Stimulated activated naive B cell treated with anti-CD40 and anti-IgM and Interleukin-4, amounts not matched to agents 10 μg/mL and 1 μg/mL and 100 μg/mL, for 72 hours (primary cell): ENCODE results near the gene SRRD.

ENCODE experiments used
- ATAC-seq, 2 donors: fragments of 150-1000 bp; cut with Tn5 transposase; replicated peaks; 2 replicates each; pipeline ENCODE4 v1.10.0; 2021; ENCODE audit warnings: moderate library complexity in 1 of 2
- DNase-seq: peaks from one replicate; pipeline ENCODE4 v3.0.0; 2021
- H3K27ac Mint-ChIP-seq: one replicate; pipeline ENCODE4 v1.8.0; 2022; ENCODE audit warnings: mild to moderate bottlenecking, mixed read lengths
- H3K27me3 Mint-ChIP-seq, 2 donors: one replicate each; pipeline ENCODE4 v1.8.0; 2022; ENCODE audit warnings: mixed read lengths in 2 of 2
- H3K36me3 Mint-ChIP-seq, 2 donors: one replicate each; pipeline ENCODE4 v1.8.0; 2022; ENCODE audit warnings: mixed read lengths in 2 of 2, mild to moderate bottlenecking in 1 of 2
- H3K4me1 Mint-ChIP-seq, 2 donors: one replicate each; pipeline ENCODE4 v1.8.0; 2022; ENCODE audit warnings: mixed read lengths in 2 of 2, mild to moderate bottlenecking in 1 of 2
- H3K4me3 Mint-ChIP-seq, 2 donors: one replicate each; pipeline ENCODE4 v1.8.0; 2022; ENCODE audit warnings: mild to moderate bottlenecking in 2 of 2, mixed read lengths in 2 of 2, moderate library complexity in 1 of 2
- H3K9me3 Mint-ChIP-seq, 2 donors: one replicate each; pipeline ENCODE4 v1.8.0; 2022; ENCODE audit warnings: mixed read lengths in 2 of 2, mild to moderate bottlenecking in 1 of 2

SRRD gene

DNA sequence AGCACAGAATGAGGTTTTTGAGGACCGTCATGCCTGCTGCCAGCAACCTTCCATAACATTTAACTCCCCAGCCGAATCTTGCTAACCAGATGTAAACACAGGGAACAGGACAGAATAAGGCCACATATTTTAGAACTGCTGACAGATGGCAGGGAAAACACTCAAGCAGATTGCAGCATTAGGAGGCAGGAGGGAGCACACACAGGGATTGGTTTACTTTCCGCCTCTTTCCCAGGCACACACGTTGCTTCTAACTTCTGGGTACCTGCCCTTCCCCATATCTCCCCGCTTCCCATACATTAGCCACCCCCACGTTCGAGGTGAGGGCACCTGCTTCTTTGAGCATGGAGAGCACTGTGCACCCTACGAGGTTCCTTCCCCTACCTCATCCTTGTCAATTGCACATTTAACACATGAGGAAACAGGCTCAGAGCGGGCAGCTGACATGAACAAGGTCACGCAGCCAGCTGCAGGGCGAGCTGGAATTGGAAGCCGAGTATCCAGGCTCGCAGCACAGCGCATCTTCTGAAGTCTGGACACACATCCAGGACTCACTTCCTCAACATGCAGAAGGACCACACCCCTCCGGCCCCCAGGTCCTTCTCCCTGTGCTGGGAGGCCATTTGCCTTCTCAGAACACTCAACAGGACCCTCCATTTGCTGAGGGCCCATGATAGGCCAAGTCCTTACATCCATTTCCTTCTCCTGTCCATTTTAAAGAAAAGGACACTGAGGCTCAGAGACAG, 35.9 kb upstream of the SRRD start:
- Mint-ChIP-seq H3K27me3 (no peaks in the 10 kb centered on the region), H3K27ac (no peak overlapping the region), H3K9me3 (no peaks in the 10 kb centered on the region), H3K36me3 (peaks cover 19 to 49% of the 10 kb centered on the region in 2 donors), H3K4me1 (peaks cover 0 to 6% of the 10 kb centered on the region in 2 donors), H3K4me3 (no peak overlapping the region)
- ATAC-seq (no peak), DNase-seq (no peak)

- Mint-ChIP-seq H3K4me1 (peaks cover 0 to 6% of the 10 kb centered on the region in 2 donors), H3K36me3 (peaks cover 21 to 44% of the 10 kb centered on the region in 2 donors), H3K4me3 (no peak overlapping the region), H3K27me3 (no peaks in the 10 kb centered on the region), H3K27ac (no peak overlapping the region), H3K9me3 (no peaks in the 10 kb centered on the region)
- ATAC-seq = no peak
- no peak for DNase-seq
These were observed 35.3 kb upstream of the SRRD start for GRCh38 chr22:26448334-26448733.

DNA sequence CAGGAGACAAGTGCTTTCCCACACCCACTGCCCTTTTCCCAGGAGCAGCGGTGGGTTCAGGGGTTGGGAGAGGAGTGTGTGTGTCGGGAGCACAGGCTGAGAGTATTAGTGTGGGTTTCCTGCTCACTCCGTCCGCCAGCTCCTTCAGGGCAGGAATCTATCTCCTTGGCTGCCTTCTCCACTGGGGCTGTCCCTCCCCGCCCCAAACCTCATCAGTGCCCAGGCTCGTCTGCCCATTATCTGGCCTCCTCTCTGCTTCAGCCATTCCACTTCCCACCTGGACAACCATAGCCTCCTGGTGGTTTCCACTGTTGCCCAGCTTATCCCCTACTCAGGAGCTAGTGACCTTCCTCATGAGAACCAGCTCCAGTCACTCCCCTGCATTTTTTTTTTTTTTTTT, 34.7 kb upstream of the SRRD start:
- H3K27ac Mint-ChIP-seq = no peak overlapping the region
- H3K4me1 Mint-ChIP-seq = peaks cover 0 to 6% of the 10 kb centered on the region in 2 donors
- no peaks in the 10 kb centered on the region for H3K27me3 Mint-ChIP-seq
- peaks cover 23 to 44% of the 10 kb centered on the region in 2 donors for H3K36me3 Mint-ChIP-seq
- ATAC-seq (no peak), DNase-seq (no peak)
- no peaks in the 10 kb centered on the region for H3K9me3 Mint-ChIP-seq
- no peak overlapping the region for H3K4me3 Mint-ChIP-seq

GRCh38 chr22:26450453-26451185, 33.1 kb upstream of the SRRD start:
- peaks cover 15 to 30% of the 10 kb centered on the region in 2 donors for H3K36me3 Mint-ChIP-seq
- ATAC-seq (no peak), DNase-seq (no peak)
- no peak overlapping the region for H3K4me3 Mint-ChIP-seq
- no peaks in the 10 kb centered on the region for H3K27me3 Mint-ChIP-seq
- peaks cover 0 to 6% of the 10 kb centered on the region in 2 donors for H3K4me1 Mint-ChIP-seq
- H3K27ac Mint-ChIP-seq = no peak overlapping the region
- no peaks in the 10 kb centered on the region for H3K9me3 Mint-ChIP-seq

- no peak for DNase-seq
- H3K27ac Mint-ChIP-seq = no peak overlapping the region
- no peaks in the 10 kb centered on the region for H3K9me3 Mint-ChIP-seq
- H3K4me1 Mint-ChIP-seq = peaks cover 0 to 6% of the 10 kb centered on the region in 2 donors
- ATAC-seq = no peak
- H3K36me3 Mint-ChIP-seq = peaks cover 25 to 32% of the 10 kb centered on the region in 2 donors
- no peak overlapping the region for H3K4me3 Mint-ChIP-seq
- H3K27me3 Mint-ChIP-seq = no peaks in the 10 kb centered on the region
These were observed 31.3 kb upstream of the SRRD start for GRCh38 chr22:26452236-26453016.

DNA sequence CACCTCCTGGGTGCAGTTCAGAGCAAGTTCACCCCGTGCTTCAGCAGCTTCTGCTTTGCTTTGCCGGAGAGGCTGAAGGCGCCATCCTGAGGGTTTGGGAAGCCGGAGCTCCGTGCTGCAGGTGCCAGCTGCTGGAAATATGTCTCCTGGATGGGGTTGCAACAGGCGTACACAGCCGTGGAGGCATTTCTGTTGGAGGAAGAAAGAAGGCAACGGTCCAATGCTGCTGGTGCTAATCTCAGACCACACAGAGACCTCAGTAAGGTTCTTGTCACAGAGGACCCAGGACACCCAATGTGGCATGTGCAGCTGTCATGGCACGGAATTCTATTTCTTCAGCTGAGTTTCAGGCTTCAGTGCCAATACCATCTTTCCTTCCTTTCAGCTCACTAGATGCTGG, 30.5 kb upstream of the SRRD start:
- ATAC-seq = no peak
- Mint-ChIP-seq H3K9me3 (no peaks in the 10 kb centered on the region), H3K27ac (no peak overlapping the region), H3K4me1 (peaks cover 0 to 6% of the 10 kb centered on the region in 2 donors), H3K36me3 (peaks cover 31 to 35% of the 10 kb centered on the region in 2 donors), H3K4me3 (no peak overlapping the region), H3K27me3 (no peaks in the 10 kb centered on the region)
- DNase-seq = no peak

GRCh38 chr22:26453812-26454500, 29.7 kb upstream of the SRRD start:
- H3K27ac Mint-ChIP-seq = no peak overlapping the region
- ATAC-seq (no peak), DNase-seq (no peak)
- H3K4me1 Mint-ChIP-seq = peaks cover 0 to 5% of the 10 kb centered on the region in 2 donors
- no peak overlapping the region for H3K4me3 Mint-ChIP-seq
- H3K27me3 Mint-ChIP-seq = no peaks in the 10 kb centered on the region
- no peaks in the 10 kb centered on the region for H3K9me3 Mint-ChIP-seq
- peaks cover 33 to 38% of the 10 kb centered on the region in 2 donors for H3K36me3 Mint-ChIP-seq

GRCh38 chr22:26457661-26458272, 25.9 kb upstream of the SRRD start:
- H3K4me3 Mint-ChIP-seq = no peak overlapping the region
- peaks cover 0 to 2% of the 10 kb centered on the region in 2 donors for H3K4me1 Mint-ChIP-seq
- no peak for ATAC-seq
- DNase-seq = no peak
- no peak overlapping the region for H3K27ac Mint-ChIP-seq
- H3K9me3 Mint-ChIP-seq = no peaks in the 10 kb centered on the region
- H3K36me3 Mint-ChIP-seq = peaks cover 22 to 32% of the 10 kb centered on the region in 2 donors
- H3K27me3 Mint-ChIP-seq = no peaks in the 10 kb centered on the region

GRCh38 chr22:26460202-26460601, 23.5 kb upstream of the SRRD start:
- no peak overlapping the region for H3K4me3 Mint-ChIP-seq
- no peak overlapping the region for H3K27ac Mint-ChIP-seq
- H3K4me1 Mint-ChIP-seq = peaks cover 2 to 5% of the 10 kb centered on the region in 2 donors
- ATAC-seq (no peak), DNase-seq (no peak)
- H3K36me3 Mint-ChIP-seq = peaks cover 31 to 41% of the 10 kb centered on the region in 2 donors
- H3K9me3 Mint-ChIP-seq = no peaks in the 10 kb centered on the region
- no peaks in the 10 kb centered on the region for H3K27me3 Mint-ChIP-seq

DNA sequence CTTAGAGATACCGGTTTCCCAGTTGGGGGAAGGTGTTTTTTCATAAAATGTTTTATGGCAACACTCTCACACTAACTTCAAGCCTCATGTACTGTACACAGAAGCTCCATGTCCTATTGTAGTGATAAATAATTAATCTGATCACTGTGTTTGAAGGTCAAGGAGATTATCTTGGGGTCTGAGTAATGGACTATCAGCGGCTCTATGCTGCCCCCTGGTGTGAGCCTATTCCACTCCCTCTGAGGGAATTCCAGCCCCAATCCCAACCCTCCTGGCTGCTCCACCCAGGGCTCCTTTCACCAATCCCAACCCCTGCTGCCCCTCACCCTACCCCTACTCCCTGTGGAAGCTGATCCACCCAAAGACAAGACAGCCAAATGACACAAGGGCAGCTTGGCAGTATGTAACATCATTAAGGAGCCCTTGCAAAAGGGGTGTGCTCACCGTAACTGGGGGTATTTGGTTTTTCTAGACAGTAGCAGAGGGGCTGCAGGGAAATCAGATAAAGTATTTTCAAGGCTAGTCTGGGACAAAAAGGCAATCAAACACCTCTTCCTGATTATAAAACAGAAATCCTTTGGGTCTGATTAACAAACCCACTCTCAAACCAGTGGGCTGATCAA, 22.4 kb upstream of the SRRD start:
- DNase-seq = no peak
- Mint-ChIP-seq H3K27me3 (no peaks in the 10 kb centered on the region), H3K9me3 (no peaks in the 10 kb centered on the region), H3K4me1 (peaks cover 2 to 5% of the 10 kb centered on the region in 2 donors), H3K4me3 (no peak overlapping the region), H3K27ac (no peak overlapping the region), H3K36me3 (peaks cover 32 to 43% of the 10 kb centered on the region in 2 donors)
- peak in 1 of 2 donors; percentile 34 for ATAC-seq

DNA sequence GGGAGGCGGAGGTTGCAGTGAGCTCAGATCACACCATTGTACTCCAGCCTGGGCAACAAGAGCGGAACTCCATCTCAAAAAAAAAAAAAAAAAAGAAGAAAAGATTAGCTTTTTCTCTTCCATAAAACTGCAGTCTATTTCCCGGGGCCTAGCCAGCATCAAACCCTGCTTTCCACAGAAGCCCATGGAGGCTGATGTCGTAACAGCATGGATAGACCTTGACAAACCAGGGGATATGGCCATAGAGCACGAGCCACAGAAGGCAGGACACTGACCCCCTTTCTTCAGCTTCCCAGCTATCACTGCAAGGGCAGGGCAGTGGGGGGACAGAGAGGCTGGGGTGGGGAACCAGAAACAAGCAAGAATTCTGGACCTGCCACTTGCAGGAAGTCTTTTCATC, 21.6 kb upstream of the SRRD start:
- Mint-ChIP-seq H3K4me1 (peaks cover 2 to 5% of the 10 kb centered on the region in 2 donors), H3K4me3 (no peak overlapping the region), H3K36me3 (peaks cover 32 to 49% of the 10 kb centered on the region in 2 donors), H3K27me3 (no peaks in the 10 kb centered on the region), H3K9me3 (no peaks in the 10 kb centered on the region), H3K27ac (no peak overlapping the region)
- DNase-seq (no peak), ATAC-seq (no peak)

GRCh38 chr22:26462641-26463040, 21.0 kb upstream of the SRRD start:
- no peak for DNase-seq
- H3K36me3 Mint-ChIP-seq = peaks cover 26 to 45% of the 10 kb centered on the region in 2 donors
- H3K4me3 Mint-ChIP-seq = no peak overlapping the region

DNA sequence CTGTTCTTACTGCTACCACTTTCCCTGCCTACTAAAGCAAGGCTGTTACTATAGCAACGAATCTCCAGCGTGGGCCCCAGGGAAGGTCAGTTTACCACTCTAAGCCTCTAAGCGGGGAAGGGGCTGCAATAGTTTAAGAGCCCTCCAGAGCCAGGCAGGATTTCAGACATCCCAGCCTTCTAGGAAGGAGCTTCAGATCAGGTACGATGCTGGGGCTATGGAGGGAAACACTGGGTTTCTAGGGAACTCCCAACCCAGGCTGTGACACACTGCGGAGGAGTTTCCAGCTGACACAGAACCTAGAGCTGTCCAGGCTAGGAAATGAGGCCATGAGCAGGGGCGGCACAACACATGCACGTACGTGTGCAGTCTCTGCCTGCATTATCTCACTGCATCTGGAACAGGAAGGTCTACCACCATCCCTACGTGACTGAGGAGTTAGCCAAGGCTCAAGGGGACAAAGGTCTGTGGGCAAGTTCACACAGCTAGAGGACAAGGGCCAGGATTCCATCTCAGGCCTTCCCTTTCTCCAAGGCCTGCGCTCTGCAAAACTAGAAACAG, 20.5 kb upstream of the SRRD start:
- Mint-ChIP-seq H3K9me3 (no peaks in the 10 kb centered on the region), H3K4me1 (peaks cover 2 to 5% of the 10 kb centered on the region in 2 donors), H3K27me3 (no peaks in the 10 kb centered on the region), H3K4me3 (no peak overlapping the region), H3K27ac (no peak overlapping the region), H3K36me3 (peaks cover 23 to 43% of the 10 kb centered on the region in 2 donors)
- no peak for ATAC-seq
- no peak for DNase-seq

More at GRCh38 chr22:26462641-26463040, 21.0 kb upstream of the SRRD start:
- Mint-ChIP-seq H3K4me1 (peaks cover 2 to 5% of the 10 kb centered on the region in 2 donors), H3K27me3 (no peaks in the 10 kb centered on the region), H3K27ac (no peak overlapping the region), H3K9me3 (no peaks in the 10 kb centered on the region)
- no peak for ATAC-seq
